Stomach (tissue), 4 donors: ENCODE data around the gene BORCS5.

Experiments used
- CTCF ChIP-seq, 7 experiments: fragments of 450-650 bp in 4 of 7; fragments of 200-600 bp in 3 of 7; sonication (generic) in 3 of 7; IDR thresholded peaks; one replicate each; pipeline ENCODE4 v1.5.1; 2016 to 2019; ENCODE audit warnings: antibody characterized with exemption in 7 of 7, control low read depth in 2 of 7, mild to moderate bottlenecking in 1 of 7
- EP300 ChIP-seq: sonication (generic); formaldehyde crosslinking; IDR thresholded peaks from one replicate; pipeline ENCODE4 v1.6.1; 2017; ENCODE audit warnings: antibody characterized with exemption

- TF ChIP-seq CTCF (IDR thresholded peaks at IDR 0.05) (no peak), EP300 (no peak)
Measured at GRCh38 chr12:12452326-12452902, 95.5 kb downstream of the BORCS5 start.
